ENCODE data around the gene KIRREL2.
"Not testable (repeated sequence)": the region's sequence is repeated elsewhere in the genome, so short reads cannot be mapped to it uniquely, and the experiment has no call there.

KIRREL2 gene

DNA sequence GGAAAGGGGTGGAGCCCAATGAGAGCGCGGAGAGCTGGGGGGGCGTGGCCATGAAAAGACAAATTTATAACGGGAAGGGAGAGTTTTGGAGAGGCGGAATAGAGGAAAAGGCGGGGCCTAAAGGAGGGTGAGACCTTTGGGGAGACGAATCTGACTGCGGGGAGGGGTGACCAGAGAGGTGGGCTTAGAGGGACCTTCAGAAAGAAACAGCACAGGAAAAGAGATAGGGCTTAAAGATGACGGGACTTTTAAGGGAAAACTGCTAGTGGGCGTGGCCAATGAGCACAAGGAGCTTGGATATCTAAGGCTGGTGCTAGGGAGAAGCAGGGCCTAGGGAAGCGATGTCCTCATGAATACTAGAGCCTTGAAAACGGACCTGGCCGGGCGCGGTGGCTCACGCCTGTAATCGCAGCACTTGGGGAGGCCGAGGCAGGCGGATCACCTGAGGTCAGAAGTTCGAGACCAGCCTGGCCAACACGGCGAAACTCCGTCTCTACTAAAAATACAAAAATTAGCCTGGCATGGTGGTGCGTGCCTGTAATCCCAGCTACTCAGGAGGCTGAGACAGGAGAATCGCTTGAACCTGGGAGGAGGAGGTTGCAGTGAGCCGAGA is 13.5 kb downstream of the KIRREL2 start:
- DNase-seq, result not testable (repeated sequence)

DNA sequence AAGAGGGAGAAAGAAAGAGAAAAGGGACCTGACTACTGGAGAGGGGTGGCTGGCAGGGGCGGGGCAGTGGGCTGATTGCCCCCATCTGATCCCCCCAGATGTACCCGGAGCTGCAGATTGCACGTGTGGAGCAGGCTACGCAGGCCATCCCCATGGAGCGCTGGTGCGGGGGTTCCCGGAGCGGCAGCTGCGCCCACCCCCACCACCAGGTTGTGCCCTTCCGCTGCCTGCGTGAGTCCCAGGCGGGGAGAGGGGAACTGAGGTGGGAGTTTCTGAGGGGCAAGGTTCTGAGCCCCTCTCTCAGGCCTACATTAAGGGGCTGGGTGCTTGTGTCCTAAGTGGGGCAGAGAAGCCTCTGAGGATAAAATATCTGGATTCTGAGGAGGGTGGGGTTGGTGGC is 14.1 kb downstream of the KIRREL2 start:
- DNase-seq, result no peak

DNA sequence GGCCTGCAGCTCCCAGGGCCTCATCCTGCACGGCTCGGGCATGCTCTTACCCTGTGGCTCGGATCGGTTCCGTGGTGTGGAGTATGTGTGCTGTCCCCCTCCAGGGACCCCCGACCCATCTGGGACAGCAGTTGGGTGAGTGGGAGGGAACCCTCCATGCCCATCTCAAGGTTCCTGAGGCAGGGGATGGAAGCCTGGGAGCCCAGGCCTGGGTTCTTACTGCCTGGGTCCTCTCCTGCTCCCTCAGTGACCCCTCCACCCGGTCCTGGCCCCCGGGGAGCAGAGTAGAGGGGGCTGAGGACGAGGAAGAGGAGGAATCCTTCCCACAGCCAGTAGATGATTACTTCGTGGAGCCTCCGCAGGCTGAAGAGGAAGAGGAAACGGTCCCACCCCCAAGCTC is 14.9 kb downstream of the KIRREL2 start:
- no peak for DNase-seq

DNA sequence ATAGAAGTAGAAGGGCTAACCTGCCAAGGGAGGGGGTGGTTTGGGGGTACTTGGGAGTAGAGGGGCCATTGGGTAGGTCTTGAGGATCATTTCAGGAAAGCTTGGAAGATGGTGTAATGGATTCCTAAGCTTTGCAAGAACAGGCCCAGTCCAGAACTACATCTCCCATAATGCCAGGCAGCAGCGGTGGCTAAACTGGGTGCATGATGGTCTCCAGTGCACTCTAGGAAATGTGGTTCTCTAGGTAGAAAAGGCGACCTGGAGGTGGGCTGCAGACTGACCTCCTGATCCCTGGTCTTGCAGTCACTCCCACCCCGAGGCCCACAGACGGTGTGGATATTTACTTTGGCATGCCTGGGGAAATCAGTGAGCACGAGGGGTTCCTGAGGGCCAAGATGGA is 15.5 kb downstream of the KIRREL2 start:
- DNase-seq, result no peak

DNA sequence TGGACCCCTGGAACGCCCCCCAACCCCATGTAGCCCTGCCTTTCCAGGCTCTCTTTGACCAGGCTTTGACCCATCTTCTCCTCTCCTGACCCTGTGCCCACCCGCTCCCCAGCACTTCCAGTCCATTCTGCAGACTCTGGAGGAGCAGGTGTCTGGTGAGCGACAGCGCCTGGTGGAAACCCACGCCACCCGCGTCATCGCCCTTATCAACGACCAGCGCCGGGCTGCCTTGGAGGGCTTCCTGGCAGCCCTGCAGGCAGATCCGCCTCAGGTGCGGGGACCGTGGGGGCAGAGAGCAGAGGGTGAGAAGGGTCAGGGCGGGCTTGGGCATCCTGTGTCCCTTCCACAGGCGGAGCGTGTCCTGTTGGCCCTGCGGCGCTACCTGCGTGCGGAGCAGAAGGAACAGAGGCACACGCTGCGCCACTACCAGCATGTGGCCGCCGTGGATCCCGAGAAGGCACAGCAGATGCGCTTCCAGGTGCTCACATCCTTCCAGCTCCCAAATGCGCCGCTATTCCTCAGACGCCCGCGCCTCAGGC is 17.8 kb downstream of the KIRREL2 start:
- no peak for DNase-seq

DNA sequence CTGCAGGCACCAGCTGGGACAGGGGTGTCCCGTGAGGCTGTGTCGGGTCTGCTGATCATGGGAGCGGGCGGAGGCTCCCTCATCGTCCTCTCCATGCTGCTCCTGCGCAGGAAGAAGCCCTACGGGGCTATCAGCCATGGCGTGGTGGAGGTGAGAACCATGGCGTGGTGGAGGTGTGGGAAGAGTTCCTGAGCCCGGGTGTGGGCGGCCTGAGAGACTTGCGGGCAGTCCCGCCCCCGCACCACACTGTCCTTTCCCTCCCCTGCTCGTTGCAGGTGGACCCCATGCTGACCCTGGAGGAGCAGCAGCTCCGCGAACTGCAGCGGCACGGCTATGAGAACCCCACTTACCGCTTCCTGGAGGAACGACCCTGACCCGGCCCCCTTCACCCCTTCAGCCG is 22.4 kb downstream of the KIRREL2 start:
- no peak for DNase-seq

DNA sequence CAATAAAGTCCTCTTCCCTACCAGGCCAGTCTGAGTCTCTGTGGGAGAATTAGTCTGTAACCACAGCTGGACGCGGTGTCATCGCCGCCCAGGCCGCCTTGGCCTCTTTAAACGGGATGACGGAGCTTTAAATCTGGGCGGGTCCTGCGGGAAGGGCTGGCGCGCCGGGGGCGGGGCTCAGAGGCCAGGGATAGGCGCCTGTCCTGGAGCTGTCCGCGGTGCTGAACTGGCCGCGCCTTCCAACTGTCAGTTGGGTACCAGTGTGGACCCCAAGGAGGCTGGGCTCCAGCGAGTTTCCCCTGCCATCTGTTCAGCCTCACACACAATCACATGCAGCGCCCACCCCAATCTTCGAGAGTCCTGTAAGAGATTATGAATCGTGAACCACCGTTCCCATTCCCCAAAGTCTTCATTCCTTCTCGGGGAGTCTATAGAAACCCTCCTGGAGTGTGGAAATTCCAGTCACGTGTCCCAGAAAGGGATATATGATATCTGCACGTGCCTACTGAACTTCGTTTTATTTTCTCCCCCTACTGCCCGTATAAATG is 23.1 kb downstream of the KIRREL2 start:
- DNase-seq, result peak; percentile 55

DNA sequence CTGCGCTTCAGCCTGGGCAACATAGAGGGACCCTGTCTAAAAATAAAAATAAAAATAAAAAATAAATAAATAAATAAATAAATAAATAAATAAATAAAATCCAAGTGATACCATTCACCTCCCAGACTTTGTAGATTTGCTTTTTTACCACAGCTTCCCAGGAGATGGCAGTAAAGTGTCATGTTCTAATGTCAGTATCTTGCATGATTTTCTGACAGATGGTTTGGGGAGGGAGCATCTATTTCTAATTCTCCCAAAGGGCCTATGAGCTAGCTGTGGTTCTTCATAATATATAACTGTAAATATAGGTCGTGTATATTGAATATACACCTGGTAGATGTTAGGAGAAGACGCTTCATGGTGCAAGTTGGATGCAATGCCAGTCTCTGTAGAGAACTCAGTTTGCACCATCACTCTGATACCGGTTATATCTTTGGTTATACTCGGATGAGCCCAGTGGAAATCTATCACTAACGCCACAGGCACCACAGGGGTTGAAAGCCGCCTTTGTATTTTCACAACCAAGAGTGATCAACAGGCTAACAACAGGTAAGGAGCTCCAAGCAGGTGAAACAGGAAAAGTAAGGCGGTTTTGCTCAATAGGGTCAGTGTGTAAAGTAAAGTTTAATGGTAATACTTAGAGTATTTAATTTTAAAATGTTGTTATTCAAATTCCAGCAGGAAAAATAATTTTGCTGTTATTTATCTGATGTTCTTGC is 25.6 kb downstream of the KIRREL2 start:
- DNase-seq, result peak; percentile 45

DNA sequence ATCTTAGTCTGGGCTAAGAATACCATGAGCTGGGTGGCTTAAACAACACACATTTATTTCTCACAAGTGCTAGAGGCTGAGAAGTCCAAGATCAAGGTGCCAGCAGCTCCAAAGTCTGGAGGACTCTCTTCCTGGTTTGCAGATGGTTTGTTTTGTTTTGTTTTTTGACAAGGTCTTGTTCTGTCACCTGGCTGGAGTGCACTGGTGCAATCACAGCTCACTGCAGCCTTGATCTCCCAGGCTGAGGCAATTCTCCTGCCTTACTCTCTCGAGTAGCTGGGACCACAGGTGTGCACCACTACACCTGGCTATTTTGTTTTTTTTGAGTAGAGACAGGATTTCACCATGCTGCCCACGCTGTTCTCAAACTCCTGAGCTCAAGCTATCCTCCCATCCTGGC is 27.2 kb downstream of the KIRREL2 start:
- DNase-seq, result peak; percentile 50

DNA sequence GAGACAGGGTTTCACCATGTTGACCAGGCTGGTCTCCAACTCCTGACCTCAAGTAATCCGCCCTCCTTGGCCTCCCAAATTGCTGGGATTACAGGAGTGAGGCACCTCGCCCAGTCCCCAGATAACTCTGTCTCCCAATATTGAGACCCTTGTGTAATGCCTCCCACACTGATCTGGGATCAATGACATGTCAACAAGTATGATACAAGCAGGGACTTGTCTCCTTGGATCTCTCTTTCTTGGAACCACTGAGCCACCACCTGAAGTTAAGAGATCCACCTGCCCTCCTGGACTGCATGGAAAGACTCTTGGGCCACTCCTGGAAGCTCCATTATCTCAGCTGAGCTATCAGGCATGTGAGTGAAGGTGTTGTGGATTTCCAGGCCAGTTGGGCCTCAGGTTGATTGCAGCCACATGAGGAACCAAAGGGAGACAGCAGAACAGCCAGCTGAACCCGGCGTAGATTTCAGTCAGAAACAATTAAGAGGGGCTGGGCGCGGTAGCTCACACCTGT is 28.6 kb downstream of the KIRREL2 start:
- DNase-seq, result peak; percentile 31

DNA sequence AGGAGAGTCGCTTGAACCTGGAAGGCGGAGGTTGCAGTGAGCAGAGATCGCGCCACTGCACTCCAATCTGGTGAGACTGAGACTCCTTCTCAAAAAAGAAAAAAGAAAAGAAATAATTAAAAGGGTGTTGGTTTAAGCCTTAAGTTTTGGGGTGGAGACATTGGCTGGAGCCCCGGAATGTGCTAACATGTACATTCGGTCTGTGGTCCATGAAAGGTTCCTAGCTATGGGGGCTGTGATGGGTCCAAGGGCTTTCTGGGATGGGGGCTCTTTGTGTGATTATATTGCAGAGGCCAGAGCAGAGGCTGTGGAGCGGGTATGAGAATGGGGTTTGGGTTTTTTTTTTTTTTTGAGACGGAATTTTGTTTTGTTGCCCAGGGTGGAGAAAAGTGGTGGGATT is 29.2 kb downstream of the KIRREL2 start:
- DNase-seq, result no peak

DNA sequence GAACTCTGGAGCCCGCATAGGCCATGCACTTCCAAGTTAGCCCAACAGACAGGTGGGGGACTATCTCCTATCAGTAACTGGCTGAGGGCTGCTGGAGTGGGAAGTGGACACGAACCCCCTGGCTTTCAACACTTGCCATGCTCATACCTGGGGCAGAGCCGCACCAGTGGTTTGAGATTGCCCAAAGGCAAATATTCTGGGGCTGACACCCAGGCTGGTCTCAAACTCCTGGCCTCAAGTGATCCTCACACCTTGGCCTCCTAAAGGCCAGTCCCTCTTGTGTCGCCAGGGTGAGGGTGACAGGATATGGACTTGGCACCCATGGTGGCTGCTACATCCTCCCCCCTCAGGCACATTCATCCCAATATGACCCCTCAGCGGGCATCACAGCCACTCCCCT is 30.5 kb downstream of the KIRREL2 start:
- DNase-seq, result no peak

DNA sequence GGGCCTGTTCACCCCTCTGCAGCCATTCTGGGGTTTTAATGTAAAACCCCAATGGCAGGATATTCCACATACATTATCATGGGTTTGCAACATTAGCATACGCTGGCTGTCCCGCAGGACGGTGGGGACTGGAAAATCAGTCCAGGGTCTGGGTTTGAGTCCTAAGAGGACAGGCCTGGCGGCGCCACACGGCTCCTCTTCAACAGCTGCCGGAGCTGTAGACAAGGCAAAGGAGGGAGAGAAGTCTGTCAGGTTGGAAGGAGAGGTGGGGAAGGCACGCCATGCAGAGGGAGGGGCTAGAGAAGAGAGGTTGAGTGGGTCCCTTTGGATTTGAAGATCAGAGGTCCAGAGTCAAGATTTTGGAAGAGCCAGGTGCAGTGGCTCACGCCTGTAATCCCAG is 31.7 kb downstream of the KIRREL2 start:
- no peak for DNase-seq

DNA sequence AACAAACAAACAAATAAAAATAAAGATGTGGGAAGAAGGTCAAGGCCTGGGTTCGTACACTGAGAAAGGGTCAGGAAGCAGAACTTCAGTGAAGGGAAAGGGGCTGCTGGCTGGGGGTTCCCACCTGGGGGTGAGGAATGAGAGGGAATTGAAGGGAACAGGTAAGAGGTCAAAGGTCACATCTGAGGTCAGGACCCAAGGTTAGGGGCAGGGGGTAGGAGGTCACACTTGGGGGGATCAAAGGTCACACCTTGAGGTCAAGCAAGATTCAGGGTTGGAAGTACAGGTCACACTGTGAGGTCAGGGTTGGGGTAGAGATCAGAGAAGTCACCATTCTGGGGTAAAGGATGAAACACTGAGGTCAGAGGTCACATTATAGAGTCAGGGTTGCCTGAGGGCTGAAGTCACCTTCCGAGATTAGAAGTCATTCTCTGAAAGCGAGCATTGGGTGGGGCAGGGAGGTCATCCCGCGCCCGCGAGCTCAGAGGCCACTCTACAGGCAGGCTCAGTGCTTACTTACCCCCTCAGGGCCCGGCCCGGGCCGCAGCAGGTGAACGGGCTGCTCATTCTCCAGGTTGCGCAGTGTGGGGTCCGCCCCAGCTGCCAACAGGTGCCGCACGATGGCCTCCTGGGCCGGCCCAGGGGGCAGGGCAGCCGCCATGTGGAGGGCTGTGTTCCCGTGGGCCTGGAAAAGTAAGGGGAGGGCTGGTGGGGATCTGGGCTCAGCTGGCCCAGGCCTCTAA is 32.8 kb downstream of the KIRREL2 start:
- DNase-seq, result peak; percentile 58

DNA sequence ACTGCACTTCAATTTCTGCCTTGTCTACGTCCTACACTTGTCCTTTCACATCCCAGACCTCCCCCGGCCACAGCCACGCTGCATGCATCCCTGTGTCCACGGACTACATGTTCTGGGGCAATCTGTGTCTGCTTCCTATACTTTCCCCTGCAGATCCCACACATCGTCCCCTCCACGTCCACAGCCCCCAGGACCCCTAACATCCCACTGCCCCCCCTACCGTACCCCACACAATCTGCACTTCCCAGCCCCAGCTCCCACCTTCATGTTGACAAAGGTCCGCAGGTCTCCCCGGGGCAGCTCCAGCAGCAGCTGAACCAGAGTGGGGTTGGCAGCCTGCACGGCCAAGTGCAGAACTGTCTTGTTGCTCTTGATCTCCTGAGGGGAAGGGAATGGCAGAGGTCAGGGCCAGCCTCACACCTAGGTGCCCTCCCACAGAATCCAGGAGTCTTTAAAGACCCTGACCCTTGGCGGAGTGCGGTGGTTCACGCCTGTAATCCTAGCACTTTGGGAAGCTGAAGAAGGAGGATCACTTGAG is 33.5 kb downstream of the KIRREL2 start:
- DNase-seq, result peak; percentile 47

DNA sequence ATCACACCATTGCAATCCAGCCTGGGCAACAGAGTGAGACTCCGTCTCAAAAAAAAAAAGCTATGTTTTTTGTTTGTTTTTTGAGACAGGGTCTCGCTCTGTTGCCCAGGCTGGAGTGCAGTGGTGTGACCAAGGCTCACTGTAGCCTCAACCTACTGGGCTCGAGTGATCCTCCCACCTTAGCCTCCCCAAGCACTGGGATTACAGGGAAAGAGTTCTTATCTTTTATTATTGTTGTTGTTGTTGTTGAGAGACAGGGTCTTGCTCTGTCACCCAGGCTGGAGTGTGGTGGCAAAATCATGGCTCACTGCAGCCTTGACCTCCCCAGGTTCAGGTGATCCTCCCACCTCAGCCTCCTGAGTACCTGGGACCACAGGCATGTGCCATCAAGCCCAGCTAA is 35.1 kb downstream of the KIRREL2 start:
- DNase-seq, result not testable (repeated sequence)

DNA sequence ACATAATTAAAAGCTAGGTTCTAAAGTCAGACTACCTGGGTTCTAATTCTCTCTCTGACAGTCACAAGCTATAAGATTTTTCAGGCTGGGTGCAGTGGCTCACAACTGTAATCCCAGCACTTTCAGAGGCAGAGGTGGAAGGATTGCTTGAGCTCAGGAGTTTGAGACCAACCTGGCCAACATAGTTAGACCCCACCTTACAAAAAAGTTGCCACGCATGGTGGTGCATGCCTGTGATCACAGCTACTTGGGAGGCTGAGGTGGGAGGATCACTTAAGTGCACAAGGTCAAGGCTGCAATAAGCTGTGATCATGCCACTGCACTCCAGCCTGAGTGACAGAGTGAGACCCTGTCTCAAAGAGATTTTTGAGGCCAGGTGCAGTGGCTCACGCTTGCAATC is 37.6 kb downstream of the KIRREL2 start:
- DNase-seq, result no peak

DNA sequence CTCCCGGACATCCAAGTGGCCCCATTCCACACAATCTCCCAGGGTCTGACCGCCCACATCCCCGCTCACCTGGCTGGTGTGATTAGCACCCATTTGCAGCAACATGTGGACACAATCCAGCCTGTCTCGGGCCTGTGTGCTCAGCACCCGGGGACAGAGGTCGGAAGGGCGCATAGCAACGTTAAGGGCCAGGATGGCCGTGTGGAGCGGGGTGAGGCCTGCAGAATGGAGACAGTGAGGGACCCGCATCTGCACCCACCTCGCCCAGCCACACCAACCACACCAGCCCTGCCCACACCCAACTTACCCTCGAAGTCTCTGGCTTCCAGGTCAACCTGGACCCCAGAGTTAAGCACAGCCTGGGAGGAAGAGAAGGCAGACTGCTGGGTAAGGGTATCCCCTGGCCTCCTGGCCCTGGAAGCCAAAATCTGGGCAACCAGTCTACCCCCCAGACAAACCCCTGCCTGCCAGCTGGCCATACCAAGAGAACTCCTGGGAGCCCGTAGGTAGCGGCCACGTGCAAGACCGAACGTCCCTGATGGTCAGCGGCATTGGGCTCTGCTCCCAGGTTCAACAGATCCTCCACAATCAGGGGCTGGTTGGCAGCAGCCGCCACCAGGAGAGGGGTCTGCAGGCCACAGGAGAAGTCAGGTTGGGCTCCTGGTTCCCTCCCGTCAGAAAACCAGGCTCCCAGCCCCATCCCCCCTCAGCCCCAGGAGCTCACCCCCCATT is 39.4 kb downstream of the KIRREL2 start:
- DNase-seq, result no peak

DNA sequence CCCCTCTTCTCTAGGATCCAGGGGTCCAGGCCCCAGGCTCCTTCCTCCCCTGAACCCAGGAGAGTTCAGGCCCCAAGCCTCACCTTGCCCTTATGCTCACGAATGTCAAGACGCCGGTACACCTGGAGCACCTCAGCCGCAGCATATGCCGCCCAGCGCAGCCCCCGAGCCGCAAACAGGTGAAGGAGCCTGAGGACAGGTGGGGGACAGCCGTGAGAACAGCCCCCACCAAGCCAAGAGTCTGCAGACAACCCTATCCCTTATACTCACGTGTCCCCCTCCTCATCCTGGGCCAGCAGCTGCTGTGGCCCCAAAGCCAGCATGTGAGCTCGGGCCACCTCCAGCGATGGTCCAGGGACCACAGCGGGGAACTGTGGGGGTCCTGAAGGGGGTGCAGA is 39.9 kb downstream of the KIRREL2 start:
- no peak for DNase-seq

DNA sequence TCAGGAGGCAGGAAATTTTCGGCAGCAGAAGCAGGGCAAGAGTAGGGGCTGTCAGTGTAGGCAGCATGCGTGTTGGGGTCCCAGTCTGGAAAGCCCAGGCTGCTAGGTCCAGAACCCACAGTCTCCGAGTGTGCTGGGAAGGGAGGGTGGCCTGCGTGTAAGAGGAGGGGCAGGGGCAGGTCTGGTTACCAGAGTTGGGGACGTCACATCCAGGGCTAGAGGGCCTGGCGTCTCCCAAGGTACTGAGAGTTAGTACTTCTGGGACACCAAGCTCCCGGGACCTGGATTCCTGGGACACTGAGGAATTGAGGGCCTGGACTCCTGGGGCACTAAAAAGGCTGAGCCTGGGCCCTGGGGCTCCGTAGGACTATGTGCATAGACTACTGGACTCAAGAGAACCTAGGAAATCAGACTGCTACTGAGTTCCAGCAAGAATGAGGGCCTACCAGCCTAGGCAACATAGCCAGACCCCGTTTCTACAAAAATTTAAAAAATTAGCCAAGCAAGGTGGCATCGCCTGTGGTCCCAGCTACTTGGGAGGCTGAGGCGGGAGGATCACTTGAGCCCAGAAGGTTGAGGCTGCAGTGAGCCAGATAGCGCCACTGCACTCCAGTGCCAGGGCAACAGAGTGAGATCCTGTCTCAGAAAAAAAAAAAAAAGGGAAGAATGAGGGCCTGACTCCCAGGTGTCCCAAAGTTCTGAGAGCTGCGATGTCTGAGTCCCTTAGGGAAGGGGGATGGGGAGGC is 41.2 kb downstream of the KIRREL2 start:
- DNase-seq, result no peak

DNA sequence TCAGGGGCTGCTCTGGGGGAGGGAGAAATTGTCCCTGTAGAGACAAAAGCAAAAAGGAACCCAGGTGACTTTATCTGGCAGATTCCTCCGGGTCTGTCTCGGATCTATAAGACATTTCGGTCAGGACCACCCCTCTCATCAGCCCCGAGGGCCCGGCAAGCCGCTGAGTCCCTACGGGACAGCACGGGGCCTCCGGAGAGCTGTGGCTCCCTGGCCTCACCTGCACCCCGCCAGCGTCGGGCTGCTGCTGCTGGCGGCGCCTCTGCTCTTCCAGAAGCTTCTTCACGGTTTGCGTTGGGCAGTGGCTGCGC is 41.7 kb downstream of the KIRREL2 start:
- DNase-seq, result no peak
